Erythroblast (primary cell): ENCODE data around the gene FLT4.
"Not testable (repeated sequence)": the region's sequence is repeated elsewhere in the genome, so short reads cannot be mapped to it uniquely, and the experiment has no call there.

ENCODE experiments used
- DNase-seq, 2 experiments: peaks; one replicate each; lab custom pipeline; 2025; lab: John Stamatoyannopoulos, UW
- GATA1 ChIP-seq: IDR thresholded peaks from 2 replicates; pipeline ENCODE4 v1.6.1; 2011; ENCODE audit warnings: low read depth, mild to moderate bottlenecking, control low read depth, low read length, moderate library complexity
- POLR2A ChIP-seq: IDR thresholded peaks from 2 replicates; pipeline ENCODE4 v1.6.1; 2011; ENCODE audit warnings: mild to moderate bottlenecking, low read length

The FLT4 gene

DNA sequence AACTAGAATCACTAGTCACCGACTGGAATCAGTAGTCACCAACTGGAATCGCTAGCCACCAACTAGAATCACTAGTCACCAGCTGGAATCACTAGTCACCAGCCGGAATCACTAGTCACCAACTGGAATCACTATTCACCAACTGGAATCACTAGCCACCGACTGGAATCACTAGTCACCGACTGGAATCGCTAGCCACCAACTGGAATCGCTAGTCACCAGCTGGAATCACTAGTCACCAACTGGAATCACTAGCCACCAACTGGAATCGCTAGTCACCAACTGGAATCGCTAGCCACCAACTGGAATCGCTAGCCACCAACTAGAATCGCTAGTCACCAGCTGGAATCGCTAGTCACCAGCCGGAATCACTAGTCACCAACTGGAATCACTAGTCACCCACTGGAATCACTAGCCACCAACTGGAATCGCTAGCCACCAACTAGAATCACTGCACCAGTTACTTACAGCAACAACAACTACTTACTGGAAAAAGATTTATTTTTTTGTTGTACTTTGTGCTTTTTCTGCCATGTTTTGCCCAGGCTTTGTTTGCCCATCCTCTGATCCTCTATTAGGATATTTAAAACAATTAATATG is 25.7 kb upstream of the FLT4 start:
- TF ChIP-seq POLR2A: no peak
- no peak for TF ChIP-seq GATA1
- DNase-seq: no peak

DNA sequence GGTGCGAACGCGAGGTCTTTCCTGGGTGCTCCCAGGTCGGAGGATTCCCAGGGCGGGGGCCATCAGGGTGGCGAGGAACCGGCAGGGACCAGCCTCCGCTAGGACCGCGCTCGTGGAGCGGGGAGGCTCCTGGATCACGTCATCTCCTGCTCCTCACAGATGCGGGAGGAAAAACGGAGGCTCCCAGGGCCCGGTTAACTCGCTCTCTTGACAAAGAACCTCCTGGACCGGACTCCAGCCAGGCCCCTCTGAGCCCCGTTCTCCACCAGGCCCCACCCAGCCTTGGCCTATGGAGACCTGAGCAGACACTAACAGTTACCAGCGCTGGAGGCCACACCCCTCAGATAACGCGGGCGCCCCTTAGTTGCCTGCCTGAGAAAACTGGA is 24.7 kb upstream of the FLT4 start:
- peak in 1 of 2 experiments; percentile 10 for DNase-seq

DNA sequence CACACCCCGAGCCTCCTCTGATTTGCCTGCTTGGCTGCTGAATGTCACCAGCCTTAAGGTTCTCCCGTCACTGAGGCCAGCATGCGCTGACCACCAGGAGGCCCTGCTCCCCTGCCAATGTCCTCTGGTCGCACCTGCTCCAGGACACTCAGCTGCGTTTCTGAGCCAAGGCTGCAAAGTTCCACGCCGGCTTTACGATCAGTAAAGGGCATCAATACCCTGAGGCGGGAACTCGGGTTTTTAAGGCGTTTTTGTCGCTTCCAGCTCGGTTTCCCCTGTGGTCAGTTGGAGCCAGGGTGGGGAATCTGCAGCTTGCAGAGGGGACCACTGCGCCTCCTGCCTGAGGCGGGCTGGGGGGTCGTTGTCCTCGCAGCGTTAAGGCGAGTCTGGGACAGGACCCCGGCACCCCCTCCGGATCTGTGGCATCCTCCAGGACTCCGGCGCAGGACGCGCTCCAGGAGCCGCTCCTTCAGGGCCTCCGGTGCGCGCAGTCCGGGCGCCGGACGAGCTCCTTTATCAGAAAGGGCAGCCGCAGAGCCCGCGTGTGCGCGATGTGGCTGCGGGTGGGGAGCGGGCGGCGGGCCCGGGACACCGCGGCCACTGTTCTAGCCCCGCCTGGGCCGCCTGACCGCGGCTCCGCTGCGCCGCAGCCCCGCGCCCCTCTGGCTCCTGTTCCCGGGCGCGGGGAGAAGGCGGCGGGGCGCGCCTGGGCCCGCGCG is 24.1 kb upstream of the FLT4 start:
- no peak for TF ChIP-seq POLR2A
- no peak for TF ChIP-seq GATA1
- DNase-seq: peak in 1 of 2 experiments; percentile 4

DNA sequence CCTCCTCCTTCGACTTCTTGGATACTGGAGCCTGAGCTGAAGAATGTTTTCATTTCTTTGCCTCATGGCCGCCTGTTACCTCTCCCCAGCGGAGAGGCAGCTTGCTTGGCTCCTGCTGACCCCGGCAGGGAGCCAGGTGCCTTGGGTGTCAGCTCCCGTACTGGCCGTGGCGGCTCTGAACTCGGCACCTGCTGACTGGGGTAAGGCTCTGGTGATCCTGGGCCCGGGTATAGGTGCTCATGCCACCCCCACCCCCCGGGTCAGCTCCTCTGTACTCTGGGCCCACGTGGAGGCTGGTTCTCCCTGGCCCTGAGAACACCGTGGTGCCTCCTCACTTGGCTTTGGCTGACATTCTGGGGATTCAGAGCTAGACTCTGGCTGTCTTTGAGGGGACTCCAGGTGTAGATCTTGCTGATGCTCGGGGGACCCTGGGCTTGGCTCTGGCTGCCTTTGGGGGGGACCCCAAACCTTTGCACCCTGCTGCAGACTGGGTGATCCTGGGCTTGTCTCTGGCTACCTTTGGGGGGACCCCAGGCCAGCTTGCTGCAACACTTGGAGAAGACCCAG is 22.6 kb upstream of the FLT4 start:
- not testable (repeated sequence) for DNase-seq

DNA sequence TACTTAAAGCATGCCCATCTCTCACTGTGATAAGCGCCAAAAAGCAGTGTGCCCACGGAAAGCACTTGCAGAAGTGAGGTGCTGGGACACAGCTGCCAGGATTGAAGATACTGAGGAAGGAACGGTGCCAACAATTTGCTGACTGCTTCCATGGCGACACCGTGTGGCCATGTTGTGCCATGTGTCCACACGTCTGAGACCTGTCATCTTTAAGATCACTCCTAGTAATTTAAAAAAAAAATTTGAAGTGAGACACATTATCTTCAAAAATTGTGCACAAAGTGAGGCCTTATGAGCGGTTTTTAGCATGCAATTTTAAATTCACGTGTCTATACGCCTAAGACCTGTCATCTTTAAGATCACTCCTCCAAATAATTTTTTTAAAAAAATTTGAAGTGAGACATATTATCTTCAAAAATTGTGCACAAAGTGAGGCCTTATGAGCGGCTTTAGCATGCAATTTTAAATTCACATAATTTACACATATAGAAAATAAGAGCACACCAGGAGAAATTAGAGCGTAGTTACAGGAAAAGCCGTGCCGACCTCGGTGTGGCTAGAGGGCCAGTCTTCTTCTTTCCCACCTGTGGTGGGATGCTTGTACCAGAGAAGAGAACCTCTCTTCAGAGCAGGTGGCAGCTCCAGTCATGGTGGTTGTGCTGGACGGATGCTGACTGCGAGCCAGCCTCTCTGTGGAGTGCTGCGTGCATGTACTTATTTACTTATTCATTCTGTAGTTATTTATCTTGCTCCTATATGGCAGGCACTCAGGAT is 21.4 kb upstream of the FLT4 start:
- DNase-seq: peak; percentile 71 to 80
- TF ChIP-seq GATA1 (no peak), POLR2A (no peak)

DNA sequence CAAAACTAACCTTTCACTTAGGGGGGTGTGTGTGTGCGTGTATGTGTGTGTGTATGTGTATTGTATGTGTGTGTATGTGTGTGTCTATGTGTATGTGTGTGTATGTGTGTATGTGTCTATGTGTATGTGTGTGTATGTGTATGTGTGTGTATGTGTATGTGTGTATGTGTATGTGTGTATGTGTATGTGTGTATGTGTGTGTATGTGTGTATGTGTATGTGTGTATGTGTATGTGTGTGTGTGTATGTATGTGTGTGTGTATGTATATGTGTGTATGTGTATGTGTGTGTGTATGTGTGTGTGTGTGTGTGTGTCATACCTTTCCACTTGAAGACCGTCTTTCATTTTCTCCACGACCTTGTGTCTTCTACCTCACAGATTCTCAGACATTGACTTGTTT is 20.8 kb upstream of the FLT4 start:
- DNase-seq: no peak
- no peak for TF ChIP-seq POLR2A
- no peak for TF ChIP-seq GATA1

DNA sequence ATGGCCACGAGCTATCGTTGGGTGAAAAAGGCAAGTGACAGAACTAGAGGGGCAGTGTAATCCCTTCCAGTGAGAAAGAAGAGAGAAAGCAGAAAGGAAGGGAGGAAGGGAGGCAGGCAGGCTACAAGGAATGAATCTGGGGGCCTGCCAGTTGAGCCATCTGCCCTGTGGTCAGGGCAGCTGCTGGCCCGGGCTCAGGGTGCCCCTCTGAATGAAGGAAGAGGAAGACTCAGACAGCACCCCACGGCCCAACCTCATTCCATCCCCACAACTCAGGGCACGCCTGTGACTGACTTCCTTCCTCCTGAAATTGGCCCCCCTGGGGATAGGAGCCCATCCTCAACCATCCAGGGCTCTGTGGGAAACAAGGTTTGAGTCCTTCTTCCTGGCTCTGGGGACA is 20.3 kb upstream of the FLT4 start:
- TF ChIP-seq POLR2A (no peak), GATA1 (no peak)
- DNase-seq: no peak

DNA sequence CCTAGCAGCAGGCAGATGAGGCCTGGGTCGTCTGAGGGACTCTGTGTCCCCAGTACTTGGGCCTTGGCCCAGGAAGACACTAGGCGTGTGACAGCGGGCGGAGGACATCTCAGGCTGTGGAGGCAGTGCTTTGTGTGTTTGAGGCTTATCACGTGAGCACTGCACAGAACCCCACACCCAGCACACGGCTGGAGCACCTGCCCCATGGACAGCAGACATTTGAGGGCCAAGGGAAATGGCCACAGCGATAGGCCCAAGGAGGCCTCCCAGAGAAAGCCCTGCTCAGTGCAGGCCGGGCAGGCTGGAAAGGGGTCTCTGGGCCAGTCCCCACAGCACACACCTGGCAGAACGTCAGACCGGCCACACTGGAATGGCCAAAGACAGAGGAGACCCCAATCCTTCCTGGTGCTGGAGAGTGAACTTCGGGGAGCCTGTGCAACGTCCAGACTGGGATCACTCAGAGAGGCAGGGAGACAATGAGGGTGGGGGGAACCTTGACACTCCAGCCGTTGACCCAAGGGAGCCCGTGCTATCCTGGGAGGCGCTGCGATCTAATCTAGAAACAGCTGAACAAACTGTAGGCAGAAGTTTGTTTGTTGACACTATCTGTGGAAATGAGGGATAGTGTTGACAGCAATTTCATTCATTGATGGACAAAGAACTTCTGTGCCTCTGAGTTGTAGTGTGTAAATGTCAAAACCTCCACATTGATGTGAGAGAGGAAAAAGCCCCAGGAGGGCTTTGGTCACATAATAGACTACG is 19.6 kb upstream of the FLT4 start:
- TF ChIP-seq POLR2A (no peak), GATA1 (no peak)
- peak in 1 of 2 experiments; percentile 23 for DNase-seq

DNA sequence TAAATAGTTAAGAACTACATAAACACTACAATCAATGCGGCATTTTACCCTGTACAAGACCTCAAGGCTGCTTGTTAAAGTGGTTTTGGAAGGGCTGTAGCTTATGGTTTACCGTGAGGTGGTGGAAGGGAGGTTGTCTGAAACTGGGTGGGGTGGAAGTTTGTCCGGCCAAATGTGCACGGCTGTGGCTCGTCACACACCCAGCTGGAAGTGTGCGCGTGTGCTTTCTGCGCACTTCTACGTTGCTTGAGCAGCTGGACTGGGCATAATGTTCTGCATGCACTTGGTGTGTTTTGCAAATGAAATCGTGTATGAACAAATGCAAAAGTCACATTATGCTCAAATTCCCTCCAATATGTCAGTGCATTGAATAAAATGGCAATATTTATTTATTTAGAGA is 17.4 kb upstream of the FLT4 start:
- no peak for DNase-seq
- TF ChIP-seq POLR2A (no peak), GATA1 (no peak)

DNA sequence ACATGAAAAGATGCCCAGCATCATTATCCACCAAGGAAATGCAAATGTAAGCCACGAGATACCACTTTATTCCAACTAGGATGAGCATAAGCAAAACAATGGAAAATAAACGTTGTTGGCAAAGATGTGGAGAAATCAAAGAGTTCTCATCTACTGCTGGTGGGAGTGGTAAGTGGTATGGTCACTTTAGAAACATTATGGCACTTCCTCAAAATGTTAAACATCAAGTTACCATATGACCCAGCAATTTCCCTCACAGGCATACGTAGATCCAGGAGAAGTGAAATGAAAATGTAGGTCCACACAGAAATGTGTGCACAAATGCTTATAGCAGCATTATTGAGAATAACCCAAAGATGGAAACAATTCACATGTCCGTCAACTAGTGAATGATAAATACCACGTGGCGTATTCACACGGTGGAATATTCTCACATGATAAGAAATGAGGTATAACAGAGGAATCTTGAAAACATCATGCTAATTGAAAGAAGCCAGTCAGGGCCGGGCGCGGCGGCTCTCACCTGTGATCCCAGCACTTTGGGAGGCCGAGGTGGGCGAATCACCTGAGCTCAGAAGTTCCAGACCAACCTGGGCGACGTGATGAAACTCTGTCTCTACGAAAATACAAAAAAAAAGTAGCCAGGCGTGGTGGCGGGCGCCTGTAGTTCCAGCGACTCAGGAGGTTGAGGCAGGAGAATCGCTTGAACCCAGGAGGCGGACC is 16.4 kb upstream of the FLT4 start:
- DNase-seq: no peak
- TF ChIP-seq GATA1: no peak
- TF ChIP-seq POLR2A: no peak

DNA sequence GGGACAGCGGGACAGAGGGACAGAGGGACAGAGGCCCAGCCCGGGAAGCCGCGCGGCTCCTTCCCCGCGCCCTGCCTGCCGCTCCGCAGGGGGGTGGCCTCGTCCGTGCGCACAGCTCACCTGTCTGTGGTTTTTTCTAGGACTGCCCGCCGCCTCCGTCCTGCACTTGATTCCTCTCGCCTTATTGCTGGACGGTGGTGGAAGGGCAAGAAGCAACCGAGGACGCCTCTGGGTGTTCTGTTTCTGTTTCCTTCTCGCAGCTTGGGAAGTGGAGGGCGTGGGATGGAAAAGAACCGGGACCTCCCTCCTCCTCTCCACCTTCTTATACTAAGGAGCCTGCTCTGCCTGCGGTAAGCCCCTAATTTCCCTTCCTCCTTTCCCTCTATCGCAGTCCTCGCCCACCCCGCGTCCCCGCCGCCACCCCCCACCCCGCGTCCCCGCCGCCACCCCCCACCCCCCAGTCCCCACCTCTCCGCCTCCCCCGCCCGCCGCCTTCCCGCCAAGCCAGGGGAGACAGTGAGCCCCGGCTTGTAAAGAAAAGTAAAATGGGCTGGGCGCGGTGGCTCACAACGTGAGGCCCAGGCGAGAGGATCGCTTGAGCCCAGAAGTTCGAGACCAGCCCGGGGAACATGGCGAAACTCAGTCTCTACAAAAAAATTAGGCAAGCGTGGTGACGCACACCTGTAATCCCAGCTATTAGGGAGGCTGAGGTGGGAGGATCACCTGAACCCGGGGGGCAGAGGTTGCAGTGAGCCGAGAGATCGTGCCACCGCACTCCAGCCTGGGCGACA is 9.6 kb upstream of the FLT4 start:
- no peak for DNase-seq
- no peak for TF ChIP-seq GATA1
- no peak for TF ChIP-seq POLR2A

DNA sequence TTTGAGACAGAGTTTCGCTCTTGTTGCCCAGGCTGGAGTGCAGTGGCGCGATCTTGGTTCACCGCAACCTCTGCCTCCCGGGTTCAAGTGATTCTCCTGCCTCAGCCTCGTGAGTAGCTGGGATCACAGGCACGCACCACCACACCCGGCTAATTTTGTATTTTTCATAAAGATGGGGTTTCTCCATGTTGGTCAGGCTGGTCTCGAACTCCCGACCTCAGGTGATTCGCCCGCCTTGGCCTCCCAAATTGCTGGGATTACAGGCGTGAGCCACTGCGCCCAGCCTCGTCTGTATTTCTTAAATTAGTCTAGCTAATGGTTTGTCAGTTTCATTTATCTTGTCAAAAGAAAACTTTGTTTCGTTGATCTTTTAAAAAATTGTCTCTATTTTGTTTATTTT is 5.8 kb upstream of the FLT4 start:
- not testable (repeated sequence) for DNase-seq
